Lower leg skin (tissue), 3 donors: ENCODE results near the gene BNC2.

Experiments
- CTCF ChIP-seq, 3 donors: fragments of 450-650 bp; IDR thresholded peaks; one replicate each; pipeline ENCODE4 v1.5.1; 2016; ENCODE audit warnings: antibody characterized with exemption in 3 of 3, mild to moderate bottlenecking in 3 of 3, moderate library complexity in 2 of 3
- POLR2A ChIP-seq, 2 donors: fragments of 450-650 bp; IDR thresholded peaks; one replicate each; pipeline ENCODE4 v1.6.1; 2016 to 2017; ENCODE audit warnings: antibody characterized with exemption in 2 of 2, mild to moderate bottlenecking in 1 of 2, moderate library complexity in 1 of 2

- TF ChIP-seq CTCF (IDR thresholded peaks at IDR 0.05) (no peak), POLR2A (IDR thresholded peaks at IDR 0.05) (no peak)
Observed at GRCh38 chr9:16417161-16417560, 453.3 kb downstream of the BNC2 start.
